ENCODE data around the gene MOSMO.
"Not testable (repeated sequence)": the region's sequence is repeated elsewhere in the genome, so short reads cannot be mapped to it uniquely, and the experiment has no call there.

The MOSMO gene

DNA sequence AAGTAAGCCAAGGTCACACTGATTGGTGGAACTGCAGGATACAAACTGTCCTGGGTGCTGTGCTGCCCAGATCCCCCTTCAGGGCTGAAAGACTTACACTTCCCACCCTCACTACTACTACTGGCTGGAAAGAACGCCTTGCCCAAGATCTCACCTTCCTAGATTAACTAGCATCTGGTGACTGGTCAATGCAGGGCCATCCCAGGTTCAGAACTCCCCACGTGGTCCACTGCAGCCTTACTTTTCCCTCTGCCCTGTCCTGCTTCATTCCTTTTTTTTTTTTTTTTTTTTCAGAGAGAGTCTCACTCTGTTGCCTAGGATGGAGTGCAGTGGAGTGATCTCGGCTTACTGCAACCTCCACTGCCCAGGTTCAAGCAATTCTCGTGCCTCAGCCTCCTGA is 4.7 kb upstream of the MOSMO start:
- DNase-seq (ENCODE audit: low spot score): no peak

- DNase-seq (ENCODE audit: low spot score): no peak
Observed at GRCh38 chr16:22004341-22004740, 3.6 kb upstream of the MOSMO start.

DNA sequence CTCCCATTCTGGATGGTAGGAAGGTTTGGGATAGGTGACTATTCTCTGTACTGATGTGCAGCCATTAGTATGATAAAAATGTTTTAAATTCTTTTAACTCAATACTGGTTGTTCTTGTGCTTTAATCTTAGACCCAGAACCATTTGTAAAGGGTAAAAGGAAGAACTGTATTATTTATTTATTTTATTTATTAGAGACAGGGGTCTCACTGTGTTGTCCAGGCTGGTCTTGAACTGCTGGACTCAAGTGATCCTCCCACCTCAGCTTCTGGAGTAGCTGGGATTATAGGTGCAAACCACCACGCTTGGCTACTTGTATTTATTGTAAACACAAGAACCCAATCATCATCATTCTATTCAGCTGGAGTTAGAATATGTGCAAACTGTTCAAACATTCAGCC is 2.2 kb upstream of the MOSMO start:
- DNase-seq (ENCODE audit: low spot score): no peak

DNA sequence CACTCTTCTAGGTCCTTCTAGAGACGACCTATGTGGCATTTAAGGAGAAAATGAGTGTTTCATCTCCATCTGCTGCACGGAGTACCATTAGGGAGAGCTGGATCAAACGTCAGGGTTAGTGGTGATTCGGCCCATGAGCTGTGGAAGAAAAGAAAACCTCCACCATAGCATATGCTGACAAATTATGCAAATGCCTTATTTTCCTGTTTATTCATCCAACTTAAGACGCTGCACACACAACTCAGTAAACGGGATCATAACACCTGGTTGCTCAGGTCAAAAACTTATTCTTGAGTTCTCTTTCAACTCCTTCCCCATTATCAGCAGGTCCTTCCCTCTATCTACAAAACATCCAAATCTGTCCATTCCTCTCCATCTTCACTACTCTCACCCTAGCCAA is 1.3 kb upstream of the MOSMO start:
- no peak for DNase-seq (ENCODE audit: low spot score)

- no peak for DNase-seq (ENCODE audit: low spot score)
Observed at GRCh38 chr16:22007159-22007508, 777 bp upstream of the MOSMO start.

DNA sequence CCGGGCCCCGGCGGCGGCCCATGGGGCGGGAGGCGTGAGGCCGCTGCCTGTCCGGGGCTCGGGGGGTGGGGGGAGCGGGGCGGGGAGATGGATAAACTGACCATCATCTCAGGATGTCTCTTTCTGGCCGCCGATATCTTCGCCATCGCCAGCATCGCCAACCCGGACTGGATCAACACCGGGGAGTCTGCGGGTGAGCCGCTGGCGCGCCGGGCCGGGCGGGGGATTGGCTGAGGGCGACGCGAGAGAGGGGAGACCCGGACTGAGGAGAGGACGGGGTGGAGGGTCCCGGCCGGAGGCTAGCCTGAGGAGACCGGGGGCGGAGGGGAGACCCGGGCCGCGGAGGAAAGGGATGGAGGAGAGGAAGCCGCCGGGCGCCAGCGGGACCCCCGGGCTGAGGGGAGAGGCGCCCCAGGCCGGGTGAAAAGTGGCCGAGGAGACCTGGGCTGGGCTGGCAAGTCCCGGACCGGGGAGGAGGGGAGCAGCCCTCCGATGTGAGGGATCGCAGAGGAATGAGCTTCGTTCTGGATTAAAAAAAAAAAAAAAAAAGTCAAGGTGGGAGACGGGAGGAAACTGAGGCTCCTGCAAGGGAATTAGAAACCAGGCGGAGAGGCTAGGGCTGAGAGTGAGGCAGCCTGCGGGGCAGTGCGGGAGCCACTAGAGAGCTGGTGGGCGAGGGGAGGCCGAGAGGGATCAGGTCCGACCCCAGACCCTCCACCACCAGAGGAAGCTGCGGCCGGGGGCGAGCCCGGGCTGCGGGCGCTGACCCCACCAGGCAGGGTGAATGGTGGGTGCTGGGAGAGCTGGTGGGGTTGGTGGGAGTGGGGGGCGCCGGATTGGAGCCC is 526 bp downstream of the MOSMO start:
- DNase-seq (ENCODE audit: low spot score): peak; percentile 73

- no peak for DNase-seq (ENCODE audit: low spot score)
Observed at GRCh38 chr16:22010902-22011301, 3.0 kb downstream of the MOSMO start.

DNA sequence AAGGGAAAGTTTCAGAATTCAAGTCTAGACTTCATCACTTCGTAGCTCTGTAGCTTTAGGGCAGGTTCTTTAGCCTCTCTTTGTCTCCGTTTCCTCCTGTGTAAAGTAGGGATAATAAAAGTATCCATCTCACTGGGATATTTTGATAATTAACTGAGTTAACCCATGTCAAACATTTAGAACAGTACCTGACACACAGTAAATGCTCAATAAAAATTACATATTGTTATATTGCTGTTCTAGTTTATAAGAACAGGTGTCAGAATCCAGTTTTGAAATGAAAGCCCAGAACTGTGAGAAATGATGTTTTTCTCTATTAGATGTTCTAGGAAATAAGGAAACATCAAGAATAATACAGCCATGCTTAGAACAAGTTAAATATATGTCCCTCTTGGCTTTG is 4.3 kb downstream of the MOSMO start:
- DNase-seq (ENCODE audit: low spot score): no peak

DNA sequence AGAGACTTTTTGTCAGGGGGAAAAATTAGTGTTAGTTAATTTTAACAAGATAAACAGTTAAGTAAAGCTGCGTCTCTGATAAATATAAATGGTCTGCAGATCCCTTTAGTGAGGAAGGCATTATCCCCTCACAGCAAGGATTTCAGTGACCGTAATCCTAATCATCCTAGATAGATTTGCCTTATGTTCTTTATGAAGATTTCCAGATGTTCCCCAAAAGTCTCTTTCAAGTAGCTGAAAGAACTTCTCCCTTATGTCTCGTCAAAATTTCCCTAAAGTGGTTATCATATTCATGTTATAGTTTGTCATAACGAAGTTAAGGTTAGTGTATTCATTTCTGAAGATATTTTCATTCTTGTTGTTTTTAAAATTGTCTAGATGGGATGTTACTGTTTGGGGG is 5.6 kb downstream of the MOSMO start:
- DNase-seq (ENCODE audit: low spot score): no peak

DNA sequence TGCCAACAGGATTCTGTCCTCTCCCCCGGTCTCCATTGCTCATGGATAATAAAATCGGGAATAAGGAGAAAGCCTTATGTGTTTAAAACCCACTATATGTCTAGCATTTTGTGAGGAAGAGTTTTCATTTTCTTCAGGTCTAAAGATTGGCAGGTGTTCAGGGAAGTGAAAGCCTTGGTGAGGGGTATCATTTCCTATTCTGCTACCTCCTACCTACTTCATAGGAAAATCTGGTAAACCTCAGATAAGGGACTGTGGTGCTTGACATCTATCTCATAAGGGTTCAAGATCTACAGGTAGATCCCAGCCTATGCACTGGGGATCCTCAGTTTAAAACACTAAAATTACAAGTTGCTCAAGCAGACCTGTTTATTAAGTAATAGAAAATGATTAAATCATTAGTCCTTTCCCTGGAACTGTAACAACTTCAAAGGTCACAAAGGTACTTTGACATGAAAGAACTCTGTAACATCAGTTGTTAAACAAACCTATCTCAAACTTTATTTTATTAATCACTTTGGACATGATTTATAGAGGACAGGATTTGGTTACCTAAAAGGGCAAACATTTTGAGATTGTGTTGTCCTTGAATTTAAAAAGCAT is 6.5 kb downstream of the MOSMO start:
- no peak for DNase-seq (ENCODE audit: low spot score)

DNA sequence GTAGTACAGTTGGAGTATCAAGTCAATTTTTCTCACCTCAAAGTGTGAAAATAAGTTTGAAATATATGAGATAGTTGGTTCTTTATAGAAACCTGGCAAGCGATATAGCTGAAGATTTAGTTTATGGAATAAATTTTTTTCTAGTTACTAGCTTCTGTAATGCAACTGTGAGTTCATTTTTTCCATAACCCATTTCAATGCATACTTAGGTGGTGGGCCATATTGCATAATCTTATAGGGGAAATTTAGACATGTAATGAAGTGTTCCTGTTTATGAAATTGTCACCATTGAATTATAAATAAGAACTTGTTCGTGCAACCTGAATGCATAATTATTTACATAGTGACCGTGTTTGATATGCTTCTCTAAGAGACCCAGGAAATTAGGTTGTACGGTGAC is 9.0 kb downstream of the MOSMO start:
- no peak for DNase-seq (ENCODE audit: low spot score)

- DNase-seq (ENCODE audit: low spot score): no peak
Observed at GRCh38 chr16:22018559-22018958, 10.6 kb downstream of the MOSMO start.

DNA sequence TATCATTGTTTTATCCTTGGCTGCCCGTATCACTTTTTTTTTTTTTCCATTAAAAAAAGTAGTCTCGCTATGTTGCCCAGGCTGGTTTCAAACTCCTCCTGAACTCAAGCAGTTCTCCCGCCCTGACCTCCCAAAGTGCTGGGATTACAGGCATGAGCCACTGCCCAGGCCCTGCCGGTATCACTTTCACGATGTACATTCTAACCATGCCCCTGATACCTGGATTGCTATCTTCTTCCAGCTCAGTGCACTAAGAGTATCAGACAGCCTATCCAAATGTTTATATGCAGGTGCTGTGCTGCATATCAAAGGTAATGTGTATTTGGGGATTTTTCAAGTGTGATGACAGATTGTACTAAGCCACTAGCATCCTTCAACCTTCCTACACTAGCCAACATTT is 14.2 kb downstream of the MOSMO start:
- no peak for DNase-seq (ENCODE audit: low spot score)

GRCh38 chr16:22023505-22023904 is 15.6 kb downstream of the MOSMO start:
- DNase-seq (ENCODE audit: low spot score): no peak

GRCh38 chr16:22024785-22025184 is 16.9 kb downstream of the MOSMO start:
- DNase-seq (ENCODE audit: low spot score): not testable (repeated sequence)

DNA sequence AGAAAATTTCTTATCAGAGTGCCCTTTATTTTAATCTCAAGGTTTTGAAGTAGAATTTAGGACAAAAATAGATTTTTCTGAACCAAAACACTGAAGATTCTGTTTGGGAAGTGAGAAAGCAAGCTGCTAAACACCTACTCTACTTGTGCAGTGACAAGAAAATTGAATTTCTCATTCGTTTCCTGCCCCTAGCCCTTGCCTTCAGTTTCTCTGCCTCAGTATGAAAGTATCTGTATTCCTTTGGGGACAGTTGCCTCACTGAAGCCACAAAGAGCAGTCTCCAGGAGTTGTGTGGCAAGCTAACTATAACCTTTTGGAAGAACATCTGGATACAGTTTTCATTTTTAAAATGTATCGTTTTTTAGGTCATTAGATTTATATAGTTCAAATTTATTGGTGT is 19.7 kb downstream of the MOSMO start:
- no peak for DNase-seq (ENCODE audit: low spot score)

DNA sequence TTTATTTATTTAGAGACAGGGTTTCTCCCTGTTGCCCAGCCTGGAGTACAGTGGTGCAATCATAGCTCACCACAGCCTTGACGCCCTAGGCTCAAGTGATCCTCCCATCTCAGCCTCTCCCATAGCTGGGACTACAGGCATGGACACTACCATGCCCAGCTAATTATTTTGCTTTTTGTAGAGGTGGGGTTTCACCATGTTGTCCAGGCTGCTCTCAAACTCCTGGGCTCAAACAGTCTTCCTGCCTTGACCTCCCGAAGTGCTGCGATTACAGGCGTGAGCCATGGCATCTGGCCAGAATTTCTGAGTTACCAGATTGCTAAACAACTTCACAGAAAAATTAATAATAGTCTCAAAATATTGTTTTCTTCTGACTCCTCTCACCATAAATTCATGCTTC is 21.7 kb downstream of the MOSMO start:
- no peak for DNase-seq (ENCODE audit: low spot score)

- no peak for DNase-seq (ENCODE audit: low spot score)
Observed at GRCh38 chr16:22030087-22030812, 22.3 kb downstream of the MOSMO start.

DNA sequence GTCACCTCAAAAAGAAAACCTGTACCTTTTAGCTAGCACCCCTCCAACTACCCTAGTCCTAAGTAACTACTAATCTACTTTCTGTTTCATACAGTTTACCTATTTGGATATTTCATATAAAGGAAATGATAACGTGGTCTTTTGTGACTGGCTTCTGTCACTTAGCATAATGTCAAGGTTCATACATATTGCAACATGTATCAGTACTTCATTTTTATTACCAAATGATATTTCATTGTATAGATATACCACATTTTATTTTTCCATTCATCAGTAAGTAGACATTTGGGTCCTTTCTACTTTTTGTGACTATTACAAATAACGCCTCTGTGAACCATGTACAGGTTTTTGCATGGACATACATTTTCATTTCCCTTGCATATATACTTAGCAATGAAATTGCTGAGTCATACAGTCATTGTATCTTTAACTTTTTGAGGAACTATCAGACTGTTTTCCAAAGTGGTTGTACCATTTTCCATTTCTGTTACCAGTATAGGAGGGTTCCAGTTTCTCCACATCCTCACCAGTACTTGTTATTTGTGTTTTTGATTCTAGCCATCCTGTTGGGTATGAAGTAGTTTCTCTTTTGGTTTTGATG is 23.7 kb downstream of the MOSMO start:
- no peak for DNase-seq (ENCODE audit: low spot score)

DNA sequence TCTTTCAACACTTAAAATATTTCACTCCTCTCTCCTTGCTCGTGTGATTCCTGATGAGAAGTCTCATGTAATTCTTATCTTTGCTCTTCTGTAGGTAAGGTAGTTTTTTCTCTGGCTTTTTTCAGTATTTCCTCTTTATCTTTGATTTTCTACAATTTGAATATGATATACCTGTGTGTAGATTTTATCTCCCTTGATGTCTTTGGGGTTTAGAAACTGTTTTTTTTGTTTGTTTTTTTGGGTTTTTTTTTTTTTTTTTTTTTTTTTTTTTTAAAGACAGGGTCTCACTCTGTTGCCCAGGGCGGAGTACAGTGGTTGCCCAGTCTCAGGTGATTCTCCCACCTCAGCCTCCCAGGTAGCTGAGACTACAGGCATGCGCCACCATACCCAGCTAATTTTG is 26.6 kb downstream of the MOSMO start:
- no peak for DNase-seq (ENCODE audit: low spot score)

GRCh38 chr16:22035153-22035552 is 27.2 kb downstream of the MOSMO start:
- DNase-seq (ENCODE audit: low spot score): no peak

GRCh38 chr16:22043882-22044281 is 36.0 kb downstream of the MOSMO start:
- DNase-seq (ENCODE audit: low spot score): not testable (repeated sequence)

- not testable (repeated sequence) for DNase-seq (ENCODE audit: low spot score)
Observed at GRCh38 chr16:22045888-22046287, 38.0 kb downstream of the MOSMO start.

All from hepatic stellate cell (primary cell).